ENCODE measurements around the gene SEMA4B.

- TF ChIP-seq CTCF (IDR thresholded peaks at IDR 0.05): no peak
- TF ChIP-seq POLR2A (IDR thresholded peaks at IDR 0.05): no peak
These were observed 9.2 kb upstream of the SEMA4B start for GRCh38 chr15:90191794-90192509.

Data from lower leg skin (tissue), 3 donors.